Measurements from ENCODE around the gene CLIP1. TPM values are rescaled to one million over a fixed set of nuclear protein-coding genes. Genes with fewer than 3 reads are reported as not detected.

Gene CLIP1
- total and polyA plus RNA-seq, 5 donors from 2014 or later, result 17.1 to 99.8 (median 18.8) TPM

- H3K27ac ChIP-seq (ENCODE audit: insufficient read depth, low read length, poor library complexity, severe bottlenecking), result no peak overlapping the region
- no peak overlapping the region for H3K4me3 ChIP-seq (ENCODE audit: low read depth, low read length)
- no peaks in the 10 kb centered on the region for H3K27me3 Mint-ChIP-seq
- ATAC-seq (ENCODE audit: low read depth in 2 of 2) (no peak), DNase-seq (no peak)
- H3K4me3 Mint-ChIP-seq, result no peak overlapping the region
- H3K4me1 Mint-ChIP-seq, result peaks cover 0 to 14% (median 2%) of the 10 kb centered on the region in 4 donors
- H3K36me3 Mint-ChIP-seq, result peaks cover 47% of the 10 kb centered on the region
- H3K9me3 Mint-ChIP-seq, result peaks cover 0 to 3% (median 0%) of the 10 kb centered on the region in 7 donors
- H3K27ac Mint-ChIP-seq, result no peak overlapping the region
- H3K4me1 ChIP-seq (ENCODE audit: control insufficient read depth, insufficient read depth, low read length, poor library complexity, severe bottlenecking), result no peaks in the 10 kb centered on the region
- no peaks in the 10 kb centered on the region for H3K9me3 ChIP-seq (ENCODE audit: control insufficient read depth in 2 of 2, low read length in 2 of 2)
- no peaks in the 10 kb centered on the region for H3K27me3 ChIP-seq (ENCODE audit: control insufficient read depth, insufficient read depth, low read length)
- H3K36me3 ChIP-seq (ENCODE audit: control insufficient read depth, insufficient read depth, low read length), result peaks cover 43% of the 10 kb centered on the region
Measured at GRCh38 chr12:122298071-122298748, 124.3 kb downstream of the CLIP1 start.

GRCh38 chr12:122297494-122297893 lies 125.0 kb downstream of the CLIP1 start:
- DNase-seq (no peak), ATAC-seq (ENCODE audit: low read depth in 2 of 2) (no peak)
- no peak overlapping the region for H3K27ac ChIP-seq (ENCODE audit: insufficient read depth, low read length, poor library complexity, severe bottlenecking)
- H3K27me3 ChIP-seq (ENCODE audit: control insufficient read depth, insufficient read depth, low read length), result no peaks in the 10 kb centered on the region
- Mint-ChIP-seq H3K4me1 (peaks cover 0 to 11% (median 0%) of the 10 kb centered on the region in 4 donors), H3K27me3 (no peaks in the 10 kb centered on the region), H3K27ac (no peak overlapping the region), H3K9me3 (peaks cover 0 to 3% (median 0%) of the 10 kb centered on the region in 7 donors), H3K36me3 (peaks cover 45% of the 10 kb centered on the region), H3K4me3 (no peak overlapping the region)
- H3K4me1 ChIP-seq (ENCODE audit: control insufficient read depth, insufficient read depth, low read length, poor library complexity, severe bottlenecking), result no peaks in the 10 kb centered on the region
- H3K4me3 ChIP-seq (ENCODE audit: low read depth, low read length), result no peak overlapping the region
- no peaks in the 10 kb centered on the region for H3K9me3 ChIP-seq (ENCODE audit: control insufficient read depth in 2 of 2, low read length in 2 of 2)
- H3K36me3 ChIP-seq (ENCODE audit: control insufficient read depth, insufficient read depth, low read length), result peaks cover 45% of the 10 kb centered on the region

GRCh38 chr12:122295877-122296276 lies 126.6 kb downstream of the CLIP1 start:
- H3K4me1 ChIP-seq (ENCODE audit: control insufficient read depth, insufficient read depth, low read length, poor library complexity, severe bottlenecking), result no peaks in the 10 kb centered on the region
- H3K27me3 ChIP-seq (ENCODE audit: control insufficient read depth, insufficient read depth, low read length), result no peaks in the 10 kb centered on the region
- H3K27ac ChIP-seq (ENCODE audit: insufficient read depth, low read length, poor library complexity, severe bottlenecking), result no peak overlapping the region
- H3K36me3 ChIP-seq (ENCODE audit: control insufficient read depth, insufficient read depth, low read length), result peaks cover 41% of the 10 kb centered on the region
- H3K9me3 ChIP-seq (ENCODE audit: control insufficient read depth in 2 of 2, low read length in 2 of 2), result no peaks in the 10 kb centered on the region
- no peak overlapping the region for H3K4me3 Mint-ChIP-seq
- DNase-seq (no peak), ATAC-seq (ENCODE audit: low read depth in 2 of 2) (no peak)
- no peaks in the 10 kb centered on the region for H3K27me3 Mint-ChIP-seq
- peaks cover 40% of the 10 kb centered on the region for H3K36me3 Mint-ChIP-seq
- no peak overlapping the region for H3K4me3 ChIP-seq (ENCODE audit: low read depth, low read length)
- H3K9me3 Mint-ChIP-seq, result peaks cover 0 to 3% (median 0%) of the 10 kb centered on the region in 7 donors
- H3K27ac Mint-ChIP-seq, result no peak overlapping the region
- peaks cover 0 to 9% (median 0%) of the 10 kb centered on the region in 4 donors for H3K4me1 Mint-ChIP-seq

- Mint-ChIP-seq H3K27ac (peak overlapping the region in 1 of 3 donors; percentile 44), H3K4me3 (no peak overlapping the region), H3K9me3 (peaks cover 0 to 3% (median 0%) of the 10 kb centered on the region in 7 donors), H3K36me3 (peaks cover 28% of the 10 kb centered on the region), H3K4me1 (peaks cover 0 to 5% (median 2%) of the 10 kb centered on the region in 4 donors), H3K27me3 (no peaks in the 10 kb centered on the region)
- no peaks in the 10 kb centered on the region for H3K27me3 ChIP-seq (ENCODE audit: control insufficient read depth, insufficient read depth, low read length)
- H3K4me1 ChIP-seq (ENCODE audit: control insufficient read depth, insufficient read depth, low read length, poor library complexity, severe bottlenecking), result no peaks in the 10 kb centered on the region
- H3K36me3 ChIP-seq (ENCODE audit: control insufficient read depth, insufficient read depth, low read length), result peaks cover 33% of the 10 kb centered on the region
- ATAC-seq (ENCODE audit: low read depth in 2 of 2) (no peak), DNase-seq (peak in 1 of 3 donors; percentile 10)
- H3K9me3 ChIP-seq (ENCODE audit: control insufficient read depth in 2 of 2, low read length in 2 of 2), result no peaks in the 10 kb centered on the region
- H3K27ac ChIP-seq (ENCODE audit: insufficient read depth, low read length, poor library complexity, severe bottlenecking), result no peak overlapping the region
- H3K4me3 ChIP-seq (ENCODE audit: low read depth, low read length), result no peak overlapping the region
Measured at GRCh38 chr12:122293081-122293480, 129.4 kb downstream of the CLIP1 start.

GRCh38 chr12:122291431-122291830 lies 131.0 kb downstream of the CLIP1 start:
- Mint-ChIP-seq H3K27ac (no peak overlapping the region), H3K9me3 (peaks cover 0 to 3% (median 0%) of the 10 kb centered on the region in 7 donors), H3K4me3 (no peak overlapping the region), H3K36me3 (peaks cover 28% of the 10 kb centered on the region), H3K27me3 (no peaks in the 10 kb centered on the region), H3K4me1 (peaks cover 0 to 5% (median 2%) of the 10 kb centered on the region in 4 donors)
- H3K9me3 ChIP-seq (ENCODE audit: control insufficient read depth in 2 of 2, low read length in 2 of 2), result no peaks in the 10 kb centered on the region
- peaks cover 31% of the 10 kb centered on the region for H3K36me3 ChIP-seq (ENCODE audit: control insufficient read depth, insufficient read depth, low read length)
- no peak for ATAC-seq (ENCODE audit: low read depth in 2 of 2)
- DNase-seq, result no peak
- H3K4me3 ChIP-seq (ENCODE audit: low read depth, low read length), result no peak overlapping the region
- no peak overlapping the region for H3K27ac ChIP-seq (ENCODE audit: insufficient read depth, low read length, poor library complexity, severe bottlenecking)
- H3K27me3 ChIP-seq (ENCODE audit: control insufficient read depth, insufficient read depth, low read length), result no peaks in the 10 kb centered on the region
- H3K4me1 ChIP-seq (ENCODE audit: control insufficient read depth, insufficient read depth, low read length, poor library complexity, severe bottlenecking), result no peaks in the 10 kb centered on the region

- Mint-ChIP-seq H3K27ac (no peak overlapping the region), H3K36me3 (peaks cover 12% of the 10 kb centered on the region), H3K27me3 (no peaks in the 10 kb centered on the region), H3K4me3 (no peak overlapping the region), H3K9me3 (no peaks in the 10 kb centered on the region), H3K4me1 (peaks cover 0 to 5% (median 1%) of the 10 kb centered on the region in 4 donors)
- Histone ChIP-seq H3K4me1 (ENCODE audit: control insufficient read depth, insufficient read depth, low read length, poor library complexity, severe bottlenecking) (no peaks in the 10 kb centered on the region), H3K9me3 (ENCODE audit: control insufficient read depth in 2 of 2, low read length in 2 of 2) (no peaks in the 10 kb centered on the region), H3K27ac (ENCODE audit: insufficient read depth, low read length, poor library complexity, severe bottlenecking) (no peak overlapping the region), H3K36me3 (ENCODE audit: control insufficient read depth, insufficient read depth, low read length) (peaks cover 31% of the 10 kb centered on the region), H3K4me3 (ENCODE audit: low read depth, low read length) (no peak overlapping the region), H3K27me3 (ENCODE audit: control insufficient read depth, insufficient read depth, low read length) (no peaks in the 10 kb centered on the region)
- ATAC-seq (ENCODE audit: low read depth in 2 of 2) (no peak), DNase-seq (no peak)
Measured at GRCh38 chr12:122283680-122284079, 138.8 kb downstream of the CLIP1 start.

GRCh38 chr12:122282061-122282460 lies 140.4 kb downstream of the CLIP1 start:
- H3K9me3 Mint-ChIP-seq, result no peaks in the 10 kb centered on the region
- peaks cover 0 to 3% (median 0%) of the 10 kb centered on the region in 4 donors for H3K4me1 Mint-ChIP-seq
- H3K27ac ChIP-seq (ENCODE audit: insufficient read depth, low read length, poor library complexity, severe bottlenecking), result no peak overlapping the region
- H3K9me3 ChIP-seq (ENCODE audit: control insufficient read depth in 2 of 2, low read length in 2 of 2), result no peaks in the 10 kb centered on the region
- H3K36me3 ChIP-seq (ENCODE audit: control insufficient read depth, insufficient read depth, low read length), result peaks cover 32% of the 10 kb centered on the region
- DNase-seq (no peak), ATAC-seq (ENCODE audit: low read depth in 2 of 2) (no peak)
- H3K27me3 ChIP-seq (ENCODE audit: control insufficient read depth, insufficient read depth, low read length), result no peaks in the 10 kb centered on the region
- no peak overlapping the region for H3K27ac Mint-ChIP-seq
- H3K27me3 Mint-ChIP-seq, result no peaks in the 10 kb centered on the region
- H3K36me3 Mint-ChIP-seq, result peaks cover 13% of the 10 kb centered on the region
- H3K4me3 ChIP-seq (ENCODE audit: low read depth, low read length), result no peak overlapping the region
- H3K4me1 ChIP-seq (ENCODE audit: control insufficient read depth, insufficient read depth, low read length, poor library complexity, severe bottlenecking), result no peaks in the 10 kb centered on the region
- no peak overlapping the region for H3K4me3 Mint-ChIP-seq

GRCh38 chr12:122276242-122276641 lies 146.2 kb downstream of the CLIP1 start:
- Mint-ChIP-seq H3K27ac (peak overlapping the region in 1 of 3 donors; percentile 21), H3K27me3 (no peaks in the 10 kb centered on the region), H3K9me3 (no peaks in the 10 kb centered on the region), H3K36me3 (peaks cover 20% of the 10 kb centered on the region), H3K4me3 (no peak overlapping the region), H3K4me1 (no peaks in the 10 kb centered on the region)
- Histone ChIP-seq H3K4me3 (ENCODE audit: low read depth, low read length) (no peak overlapping the region), H3K4me1 (ENCODE audit: control insufficient read depth, insufficient read depth, low read length, poor library complexity, severe bottlenecking) (no peaks in the 10 kb centered on the region), H3K36me3 (ENCODE audit: control insufficient read depth, insufficient read depth, low read length) (peaks cover 54% of the 10 kb centered on the region), H3K27me3 (ENCODE audit: control insufficient read depth, insufficient read depth, low read length) (no peaks in the 10 kb centered on the region), H3K27ac (ENCODE audit: insufficient read depth, low read length, poor library complexity, severe bottlenecking) (no peak overlapping the region), H3K9me3 (ENCODE audit: control insufficient read depth in 2 of 2, low read length in 2 of 2) (no peaks in the 10 kb centered on the region)
- no peak for ATAC-seq (ENCODE audit: low read depth in 2 of 2)
- no peak for DNase-seq

Measured in CD4-positive, CD25-positive, alpha-beta regulatory T cell (primary cell).